Activated CD8-positive, alpha-beta memory T cell treated with anti-CD3 and anti-CD28 coated beads for 48 hours (primary cell): ENCODE results near the gene MICAL2.

ENCODE experiments used
- DNase-seq, 3 experiments: peaks; one replicate each; pipeline ENCODE4 v3.0.0-alpha.2; 2020; ENCODE audit warnings: low read depth in 2 of 3, low spot score in 2 of 3

The MICAL2 gene

DNA sequence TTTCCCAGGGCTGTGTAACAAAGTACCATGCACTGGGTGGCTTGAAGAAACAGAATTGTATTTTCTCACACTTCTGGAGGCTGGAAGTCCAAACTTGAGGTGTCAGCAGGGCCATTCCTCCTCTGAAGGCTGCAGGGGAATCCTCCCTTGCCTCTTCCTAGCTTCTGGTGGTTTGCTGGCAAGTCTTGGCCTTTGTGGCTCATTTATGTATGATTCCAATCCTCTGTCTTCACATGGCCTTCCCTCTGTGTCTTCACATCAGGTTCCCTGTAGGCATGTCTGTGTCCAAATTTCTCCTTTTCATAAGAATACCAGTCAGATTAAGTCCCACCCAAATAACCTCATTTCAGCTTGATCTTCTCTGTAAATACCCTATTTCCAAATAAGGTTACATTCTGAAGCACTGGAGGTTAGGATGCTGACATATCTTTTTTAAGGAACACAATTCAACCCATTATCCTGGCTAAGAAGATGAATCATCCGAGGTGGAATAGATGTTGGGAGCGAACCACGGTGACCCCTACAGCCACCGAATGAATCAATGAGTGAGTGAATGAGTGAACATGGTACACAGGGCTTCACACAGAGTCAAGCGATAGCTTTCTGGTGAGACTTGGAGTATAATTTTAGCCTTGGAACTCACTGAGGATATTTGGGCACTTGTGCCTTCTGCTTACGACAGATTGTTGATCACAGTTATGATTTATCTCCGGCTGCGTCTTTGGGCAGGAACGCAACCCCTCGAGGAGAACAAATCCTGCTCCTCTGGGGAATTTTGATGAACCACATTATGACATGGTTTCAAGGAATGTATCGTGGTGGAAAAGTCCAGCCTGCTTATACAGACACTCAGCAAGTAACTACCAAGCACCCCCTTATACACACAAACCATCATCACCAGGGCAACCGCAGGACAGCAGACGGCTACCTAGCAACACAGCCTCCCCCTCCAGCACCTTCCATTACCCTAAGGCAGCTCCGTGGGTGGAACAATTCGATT lies 34.3 kb upstream of the MICAL2 start:
- no peak for DNase-seq

DNA sequence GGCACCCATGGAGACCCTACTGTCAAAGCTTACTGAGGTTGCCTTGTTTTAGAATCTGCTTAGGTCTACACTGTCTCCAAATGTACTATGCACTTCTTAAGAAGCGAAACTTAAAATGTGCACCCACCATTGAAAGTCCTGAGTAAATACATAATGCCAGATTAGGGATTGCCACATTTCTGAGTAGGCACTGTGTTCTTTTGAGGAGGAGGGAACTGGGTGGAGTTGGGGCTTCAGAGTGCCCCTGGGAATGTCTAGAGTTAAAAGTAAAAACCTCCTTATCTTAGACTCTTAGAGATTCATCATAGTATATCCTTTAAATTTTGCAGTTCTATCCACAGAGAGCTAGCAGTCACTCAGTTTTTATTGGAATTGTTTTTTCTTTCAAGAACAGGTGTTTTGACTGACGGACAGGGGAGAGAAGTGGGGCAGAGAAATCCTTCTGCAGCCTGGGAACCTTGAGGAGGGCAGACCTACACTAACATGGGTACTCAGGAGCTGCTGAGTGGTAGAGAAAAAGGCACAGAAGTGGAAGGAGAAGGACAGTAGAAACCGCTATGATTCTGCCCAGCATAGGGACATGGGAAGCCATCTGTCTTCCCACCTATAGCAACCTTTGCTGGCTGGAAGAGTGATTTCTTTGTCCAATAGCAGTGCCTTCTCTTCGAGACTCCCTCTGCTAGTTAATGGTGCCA lies 33.4 kb upstream of the MICAL2 start:
- DNase-seq, result no peak

DNA sequence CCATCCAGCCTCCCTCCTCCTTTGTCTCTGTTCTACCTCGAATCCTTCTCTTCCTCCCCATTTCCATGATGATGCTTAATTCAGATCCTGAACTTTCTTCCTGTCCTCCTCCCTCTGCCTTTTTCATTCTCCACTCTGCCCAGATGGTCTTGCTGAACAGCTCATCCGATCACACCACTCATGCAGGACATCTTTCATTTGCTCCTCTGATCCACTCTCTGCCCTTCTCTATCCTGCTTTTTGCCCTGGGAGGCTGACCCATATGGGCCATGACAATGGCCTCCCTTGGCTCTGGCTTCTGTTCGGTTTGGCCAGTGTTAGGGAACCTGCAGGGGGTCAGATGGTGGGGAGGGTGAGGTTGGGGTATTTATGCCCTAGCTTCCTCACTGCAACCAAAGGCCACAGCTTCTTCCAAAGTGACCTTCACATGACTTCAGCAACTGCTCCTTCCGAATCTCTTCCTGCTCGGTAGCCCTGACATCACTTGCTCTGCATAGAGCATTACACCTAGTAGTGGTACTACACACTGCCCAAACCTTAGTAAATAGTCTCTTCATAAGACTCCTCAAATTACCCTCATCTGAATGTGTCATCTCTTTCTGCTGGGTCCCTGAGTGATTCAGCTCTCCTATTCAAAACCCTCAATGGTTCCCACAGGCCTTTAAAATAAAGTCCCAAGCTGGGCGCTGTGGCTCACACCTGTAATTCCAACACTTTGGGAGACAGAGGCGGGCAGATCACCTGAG lies 32.7 kb upstream of the MICAL2 start:
- DNase-seq, result no peak

DNA sequence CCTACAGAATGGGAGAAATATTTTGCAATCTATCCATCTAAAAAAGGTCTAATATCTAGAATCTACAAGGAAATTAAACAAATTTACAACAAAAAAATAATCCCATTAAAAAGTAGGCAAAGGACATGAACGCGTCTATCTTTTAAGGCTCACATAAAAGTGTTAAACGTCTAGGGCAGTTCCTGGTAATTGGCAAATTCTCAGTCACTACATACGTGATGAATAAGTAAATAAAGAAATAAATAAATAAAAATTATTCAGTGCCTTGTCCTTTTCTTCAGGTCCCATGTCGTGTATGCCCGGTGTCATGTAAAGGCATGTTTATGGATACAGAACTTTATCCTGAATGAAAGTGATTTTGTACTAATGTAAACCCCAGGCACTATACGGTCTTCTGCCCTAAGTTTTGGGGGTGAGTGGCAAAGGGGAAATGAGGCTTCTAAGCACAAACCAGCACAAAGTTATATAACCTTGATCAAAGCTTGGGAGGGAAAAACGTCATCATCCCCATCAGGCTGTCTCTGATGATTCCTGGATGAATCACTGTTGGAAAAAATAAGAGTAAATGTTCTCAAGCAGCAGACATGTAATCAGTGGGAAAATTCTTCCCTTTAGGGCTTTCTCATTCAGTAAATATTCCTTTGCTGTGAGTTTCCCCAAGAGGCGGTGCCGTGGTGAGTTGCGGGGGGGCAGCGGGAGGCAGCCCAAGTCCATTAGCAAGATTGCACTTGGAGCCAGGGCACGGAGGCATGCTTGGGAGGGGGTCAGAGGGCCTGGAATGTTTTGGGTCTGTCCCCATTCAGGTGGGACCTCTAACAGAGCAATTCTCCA lies 30.4 kb upstream of the MICAL2 start:
- DNase-seq, result no peak

DNA sequence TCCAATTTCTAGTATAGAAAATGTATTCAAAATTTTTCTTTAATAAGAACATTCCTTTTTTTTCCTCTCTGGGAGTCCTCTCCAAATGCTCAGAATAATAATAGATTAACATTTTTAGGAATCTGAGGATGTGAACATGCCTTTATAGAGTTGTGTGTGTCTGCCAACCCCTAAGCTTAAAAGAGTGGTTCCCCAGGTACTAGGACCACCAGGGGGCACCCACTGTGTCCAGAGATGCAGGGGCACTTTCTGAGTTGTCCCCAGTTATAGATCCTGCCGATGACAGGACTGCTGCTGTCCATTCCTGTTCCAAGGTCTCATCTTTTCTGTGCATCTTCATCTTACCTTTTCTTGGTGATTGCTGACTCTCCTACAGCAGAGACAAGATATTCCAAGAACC lies 27.0 kb upstream of the MICAL2 start:
- no peak for DNase-seq

DNA sequence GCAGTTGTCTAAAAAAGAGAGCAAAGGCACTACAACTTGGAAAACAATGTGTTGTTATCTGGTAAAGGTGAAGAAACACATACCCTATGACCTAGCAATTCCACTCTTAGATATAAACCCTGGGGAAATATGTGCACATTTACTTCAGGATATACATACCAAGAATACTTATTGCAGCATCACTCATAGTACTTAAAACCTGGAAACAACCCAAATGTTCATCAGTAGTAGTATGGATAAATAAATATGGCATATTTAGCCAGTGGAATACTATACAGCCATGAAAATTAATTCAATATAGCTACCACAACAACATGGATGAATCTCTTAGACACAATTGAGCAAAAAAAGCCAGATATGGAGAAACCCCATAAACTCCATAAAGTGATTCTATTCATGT lies 26.1 kb upstream of the MICAL2 start:
- no peak for DNase-seq

DNA sequence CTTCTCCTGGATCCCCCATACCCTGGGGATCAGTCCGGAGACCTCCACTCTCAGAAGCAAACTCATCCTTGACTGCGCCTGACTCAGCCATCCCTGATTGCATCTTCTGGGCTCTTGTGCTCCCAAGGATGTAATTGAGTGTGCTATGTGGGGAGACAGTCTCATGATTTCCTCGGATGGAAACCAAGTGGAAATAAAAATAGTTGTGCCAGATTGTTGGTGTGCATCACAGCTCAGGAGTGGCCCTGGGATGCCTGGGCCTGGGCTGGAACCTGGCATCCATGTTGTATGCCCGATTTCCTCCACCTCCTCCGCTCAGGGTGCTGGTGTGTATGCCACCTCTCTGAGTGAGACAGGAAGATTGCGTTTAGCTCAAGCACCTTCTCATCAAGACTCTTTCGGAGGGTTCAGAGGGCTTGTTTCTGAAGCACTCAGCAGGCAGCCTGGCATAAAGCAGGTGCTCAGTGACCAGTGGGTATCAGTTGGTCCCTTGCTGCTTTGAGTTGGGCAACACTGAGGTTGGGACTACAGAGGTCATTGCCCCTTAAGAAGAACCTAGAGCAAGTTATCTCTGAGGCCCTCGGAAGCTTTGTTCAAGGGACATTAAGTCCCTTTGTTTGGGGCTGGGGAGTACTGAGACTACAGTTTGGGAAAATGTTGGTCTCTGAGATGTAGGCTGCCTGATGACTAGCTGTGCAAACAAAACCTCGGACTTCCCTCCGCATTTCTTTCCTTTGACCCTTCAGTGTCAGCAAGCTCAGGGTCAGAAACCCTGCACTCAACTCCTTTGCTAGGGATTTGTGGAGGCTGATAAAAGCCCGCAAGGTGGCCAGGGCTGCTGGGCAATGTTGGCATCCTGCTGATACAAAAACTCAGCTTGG lies 24.8 kb upstream of the MICAL2 start:
- DNase-seq, result no peak

DNA sequence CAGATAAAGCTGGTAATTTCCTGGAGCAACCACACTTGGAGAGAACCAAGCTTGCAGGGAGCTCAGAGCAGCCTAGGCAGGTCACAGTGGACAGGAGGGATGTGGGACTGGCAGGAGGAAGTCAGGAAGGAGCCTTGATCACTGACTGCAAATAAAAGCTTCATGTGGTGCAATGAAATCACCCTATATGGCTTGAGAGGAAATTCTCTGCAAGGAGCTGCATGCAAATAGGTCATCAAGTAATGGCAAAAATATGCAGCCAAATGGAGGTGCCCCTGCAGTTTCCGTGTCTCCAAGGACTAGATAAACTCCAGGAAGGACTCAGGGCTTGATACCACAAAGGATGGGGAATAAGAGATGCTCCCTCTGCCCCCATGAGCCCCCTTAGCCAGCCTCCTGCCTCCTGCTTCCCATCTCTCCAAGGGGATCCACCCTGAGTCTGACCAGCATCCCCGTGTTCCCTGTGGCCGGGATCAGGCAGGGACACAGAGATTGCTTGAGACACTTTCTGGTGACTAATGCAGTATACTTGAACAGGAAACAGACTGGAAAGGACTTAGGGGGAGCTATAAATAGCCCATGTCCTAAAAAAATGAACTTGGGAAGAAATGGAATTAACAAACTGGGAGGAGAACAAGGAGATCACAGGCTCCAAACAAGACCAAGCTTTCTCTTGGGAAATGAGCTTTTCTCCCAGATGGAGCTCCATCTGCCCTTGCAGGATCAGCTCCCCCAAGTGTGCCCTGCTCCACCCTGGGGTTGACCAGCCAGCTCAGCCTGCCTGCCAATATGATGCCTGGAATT lies 23.9 kb upstream of the MICAL2 start:
- DNase-seq, result no peak

DNA sequence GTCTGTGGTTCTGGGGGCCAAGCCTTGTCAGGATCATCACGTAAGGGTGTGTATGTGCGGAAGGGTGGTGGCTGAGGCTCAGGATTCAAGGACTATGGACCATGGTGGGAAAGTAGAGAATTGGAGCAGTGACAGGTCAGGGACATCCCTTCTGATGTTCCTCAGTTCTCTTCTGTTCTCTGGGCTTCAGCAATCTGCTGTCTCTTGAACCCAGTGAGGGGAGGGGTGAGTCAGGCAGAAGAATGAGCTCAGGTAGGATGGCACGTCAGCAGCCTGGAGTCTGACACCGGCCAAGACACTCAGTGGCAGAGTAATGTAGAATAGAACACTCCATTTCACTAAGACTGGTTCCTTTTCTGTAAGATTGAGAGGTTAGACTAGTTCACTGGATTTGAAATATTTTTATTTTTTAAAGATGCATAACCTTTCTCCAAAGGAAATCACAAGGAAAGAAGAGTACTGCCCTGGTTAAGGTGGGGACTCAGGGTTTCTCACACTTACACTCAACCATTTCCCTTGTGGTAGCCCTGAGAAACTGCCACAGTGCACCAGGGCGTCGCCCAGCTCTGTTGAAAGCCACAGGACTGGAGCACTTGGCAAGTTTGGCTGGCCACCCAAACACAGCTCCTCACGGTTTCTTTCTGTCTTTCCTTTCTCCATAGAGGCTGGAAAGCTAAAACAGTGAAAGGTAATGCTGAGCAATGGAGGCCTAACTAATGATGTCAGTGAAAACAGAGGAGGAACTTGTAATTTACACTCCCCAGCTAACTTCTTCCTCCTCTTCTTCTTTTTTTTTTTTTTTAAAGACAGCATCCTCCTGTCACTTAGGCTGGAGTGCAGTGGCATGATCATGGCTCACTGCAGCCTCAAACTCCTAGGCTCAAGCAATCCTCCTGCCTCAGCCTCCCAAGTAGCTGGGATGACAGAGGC lies 23.1 kb upstream of the MICAL2 start:
- DNase-seq, result no peak

DNA sequence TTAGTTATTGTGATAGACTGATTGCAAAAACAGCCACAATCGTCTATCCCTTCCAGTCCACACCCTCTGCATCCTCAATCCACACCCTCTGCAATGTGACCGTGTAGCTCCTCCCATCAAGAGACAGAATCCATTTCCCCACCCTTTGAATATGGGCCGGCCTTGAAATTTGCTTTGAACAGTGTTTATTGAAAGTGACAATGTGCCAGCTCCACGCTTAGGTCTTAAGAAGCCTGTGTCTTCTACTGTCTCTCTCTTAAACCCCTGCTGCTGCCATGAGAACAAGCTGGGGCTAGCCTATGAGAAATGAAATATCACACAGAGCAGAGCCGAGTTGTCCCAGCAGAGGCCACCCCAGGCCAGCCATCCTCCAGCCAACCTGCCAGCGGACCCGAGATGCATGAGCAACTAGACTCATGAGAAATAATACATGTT lies 22.3 kb upstream of the MICAL2 start:
- no peak for DNase-seq

DNA sequence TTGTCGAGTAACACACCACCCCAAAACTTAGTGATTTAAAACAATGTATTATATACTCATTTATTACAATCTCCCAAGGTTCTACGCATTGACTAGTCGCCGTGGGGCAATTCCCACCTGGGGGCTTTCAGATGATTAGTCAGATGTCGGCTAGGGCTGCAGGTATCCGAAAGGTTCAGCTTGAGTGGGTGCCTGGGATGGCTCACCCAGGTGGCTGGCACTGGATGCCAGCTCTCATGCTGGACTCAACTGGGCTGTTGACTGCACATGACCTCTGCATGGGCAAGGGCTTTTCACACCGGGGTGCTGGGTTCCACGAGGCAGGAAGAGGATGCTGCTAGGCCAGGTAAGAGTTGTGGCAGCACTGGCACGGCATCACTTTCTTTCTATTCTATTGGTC lies 21.9 kb upstream of the MICAL2 start:
- DNase-seq, result no peak

DNA sequence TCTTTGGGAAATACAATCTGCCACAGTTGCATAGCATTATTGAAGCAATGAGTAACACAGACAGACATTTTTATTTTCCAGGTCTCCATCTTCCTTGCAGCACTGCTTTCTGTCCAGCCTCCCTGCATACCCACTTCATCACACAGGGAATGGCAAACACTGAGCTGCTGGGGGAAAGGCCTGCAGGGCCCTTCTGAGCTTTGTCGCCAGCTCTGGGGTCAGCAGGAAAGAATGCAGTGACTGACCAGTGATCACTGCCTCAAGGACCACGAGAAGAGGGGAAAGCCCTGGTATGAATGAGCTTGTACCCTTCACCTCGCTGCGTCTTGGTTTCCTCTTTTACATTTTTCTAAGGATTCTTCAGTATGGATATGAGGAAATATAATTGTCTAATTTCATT lies 21.3 kb upstream of the MICAL2 start:
- no peak for DNase-seq

DNA sequence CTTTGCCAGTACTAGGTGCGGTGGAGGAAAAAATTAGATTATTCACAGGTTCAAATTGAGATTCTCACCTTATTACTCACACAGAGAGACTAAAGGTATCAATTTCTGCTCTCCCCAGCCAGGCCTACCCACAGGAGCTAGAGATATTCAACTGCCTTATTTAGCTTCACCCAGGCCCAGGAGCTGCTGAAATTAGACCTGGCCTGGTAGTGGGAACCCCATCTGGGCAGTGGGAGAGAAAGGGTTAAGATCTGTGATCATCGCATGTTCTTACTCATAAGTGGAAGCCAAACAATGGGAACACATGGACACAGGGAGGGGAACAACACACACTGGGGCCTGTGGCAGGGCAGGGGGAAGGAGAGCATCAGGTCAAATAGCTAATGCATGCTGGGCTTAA lies 20.9 kb upstream of the MICAL2 start:
- no peak for DNase-seq

DNA sequence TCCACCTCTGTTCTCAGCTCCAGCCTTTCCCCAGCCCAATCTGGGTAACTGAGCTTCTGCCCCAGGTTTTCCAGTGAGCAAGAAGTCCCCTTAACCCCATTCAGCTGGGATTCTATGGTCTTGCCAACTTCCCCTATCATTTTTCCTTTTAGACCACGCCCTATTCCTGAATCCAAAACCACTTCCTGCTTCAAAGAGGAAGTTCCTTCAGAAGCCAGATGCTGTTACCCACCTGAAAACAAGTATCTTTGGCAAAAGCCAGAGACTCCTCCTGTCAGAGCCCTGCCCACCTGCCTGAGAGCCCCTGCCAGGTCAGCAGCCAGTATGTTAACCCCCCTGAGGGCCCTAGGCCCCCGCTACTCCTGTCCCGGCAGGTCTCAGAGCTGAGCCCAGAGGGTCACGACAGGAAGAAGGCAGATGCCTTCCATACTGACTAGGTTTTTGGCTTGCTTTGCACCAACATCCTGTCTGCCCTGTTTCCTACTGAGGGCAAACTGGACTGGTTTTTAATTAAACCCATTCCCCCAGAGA lies 20.3 kb upstream of the MICAL2 start:
- no peak for DNase-seq

DNA sequence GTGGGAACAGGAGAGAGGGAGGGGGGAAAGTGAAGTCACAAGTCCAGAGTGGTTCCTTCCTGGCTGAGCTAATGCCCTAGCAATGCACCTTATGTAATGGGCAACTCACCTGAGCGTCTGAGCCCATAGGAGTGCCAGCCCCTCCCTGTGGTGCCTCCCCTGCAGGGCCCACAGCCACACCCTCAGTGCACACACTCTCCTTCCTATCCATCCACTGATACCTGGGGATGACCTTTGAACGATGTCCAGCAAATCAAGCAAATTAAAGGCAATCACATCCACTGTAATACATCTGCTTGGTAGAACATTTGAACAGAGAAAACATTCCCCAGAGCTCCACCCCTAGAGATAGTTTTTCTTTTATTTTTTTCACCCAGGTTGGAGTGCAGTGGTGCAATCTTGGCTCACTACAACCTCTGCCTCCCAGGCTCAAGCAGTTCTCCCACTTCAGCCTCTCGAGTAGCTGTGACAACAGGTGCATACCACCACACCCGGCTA lies 19.6 kb upstream of the MICAL2 start:
- DNase-seq, result no peak

DNA sequence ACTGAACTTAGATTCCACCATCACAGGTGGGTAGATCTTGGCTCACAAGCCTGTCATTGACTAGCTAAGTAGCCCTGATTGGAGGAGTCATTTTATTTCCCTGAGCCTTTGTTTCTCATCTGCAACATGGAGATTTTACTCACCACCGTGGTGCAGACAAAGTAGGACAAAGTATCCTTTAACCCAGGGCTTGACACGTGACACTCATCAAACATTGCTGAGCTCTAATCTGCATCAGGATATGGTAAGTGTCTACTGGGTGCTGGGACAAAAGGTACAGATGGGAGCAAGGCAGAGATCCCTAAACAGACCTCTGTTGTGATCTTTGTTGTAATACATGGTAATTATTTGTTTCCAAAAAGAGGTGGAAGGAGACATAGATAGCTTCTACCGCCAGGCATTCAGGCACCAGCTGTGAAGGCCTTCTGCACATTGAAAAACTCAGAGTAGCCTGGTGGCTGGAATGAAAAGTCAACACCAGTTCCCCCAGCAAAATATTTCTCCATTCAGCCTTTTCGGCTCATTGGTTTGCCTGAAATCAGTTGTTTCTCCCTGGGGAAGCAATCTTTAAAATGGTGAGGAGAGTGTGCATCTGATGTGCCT lies 18.3 kb upstream of the MICAL2 start:
- DNase-seq, result no peak

DNA sequence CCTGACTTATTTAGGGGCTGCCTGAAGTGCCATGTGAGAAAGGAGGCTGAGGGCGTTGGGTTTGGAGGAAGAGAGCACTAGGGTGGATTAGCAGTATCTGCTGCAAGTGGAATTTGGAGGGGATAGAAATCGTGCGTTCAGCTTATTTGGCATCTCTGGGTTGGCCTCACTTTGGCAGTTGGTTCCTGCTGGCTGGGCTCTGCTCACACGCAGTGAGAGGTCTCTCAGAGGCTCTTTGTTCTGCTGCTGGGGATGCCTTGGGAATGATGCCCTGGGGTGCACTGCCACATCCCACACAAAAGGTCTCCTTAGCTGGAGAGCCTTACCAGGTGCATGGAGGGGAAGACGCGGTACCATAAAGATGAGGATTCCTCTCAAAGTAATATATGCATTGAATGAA lies 17.7 kb upstream of the MICAL2 start:
- DNase-seq, result no peak
